Activated naive CD8-positive, alpha-beta T cell treated with anti-CD3 and anti-CD28 coated beads, Interleukin-2, amount 50 U/mL, for 24 hours (primary cell): ENCODE data around the gene RAP1A.
A peak's percentile ranks its signal among the peaks of the same experiment; 100 is the strongest.
"Not testable (repeated sequence)": the region's sequence is repeated elsewhere in the genome, so short reads cannot be mapped to it uniquely, and the experiment has no call there.

Experiments
- ATAC-seq: fragments of 150-1000 bp; cut with Tn5 transposase; one replicate; pipeline ENCODE4 v1.10.0; 2021
- DNase-seq: peaks from one replicate; pipeline ENCODE4 v3.0.0; 2021
- H3K27ac Mint-ChIP-seq: one replicate; pipeline ENCODE4 v1.8.0; 2021; ENCODE audit warnings: mild to moderate bottlenecking, mixed read lengths
- H3K27me3 Mint-ChIP-seq: one replicate; pipeline ENCODE4 v1.8.0; 2021; ENCODE audit warnings: mixed read lengths
- H3K36me3 Mint-ChIP-seq: one replicate; pipeline ENCODE4 v1.8.0; 2021; ENCODE audit warnings: low read depth, mixed read lengths
- H3K4me1 Mint-ChIP-seq: one replicate; pipeline ENCODE4 v1.8.0; 2021; ENCODE audit warnings: mixed read lengths
- H3K4me3 Mint-ChIP-seq: one replicate; pipeline ENCODE4 v1.8.0; 2021; ENCODE audit warnings: mild to moderate bottlenecking, moderate library complexity, mixed read lengths
- H3K9me3 Mint-ChIP-seq: one replicate; pipeline ENCODE4 v1.8.0; 2021; ENCODE audit warnings: mixed read lengths

Gene RAP1A

GRCh38 chr1:111654839-111655238 lies 35.2 kb downstream of the RAP1A start:
- Mint-ChIP-seq H3K4me3 (no peak overlapping the region), H3K27ac (peak overlapping the region; percentile 82), H3K4me1 (peaks cover 57% of the 10 kb centered on the region), H3K27me3 (no peaks in the 10 kb centered on the region), H3K9me3 (no peaks in the 10 kb centered on the region), H3K36me3 (peaks cover 24% of the 10 kb centered on the region)
- DNase-seq (no peak), ATAC-seq (peak; percentile 43)

GRCh38 chr1:111656086-111657017 lies 36.8 kb downstream of the RAP1A start:
- no peak overlapping the region for H3K4me3 Mint-ChIP-seq

GRCh38 chr1:111658622-111659021 lies 39.0 kb downstream of the RAP1A start:
- ATAC-seq, result no peak
- Mint-ChIP-seq H3K36me3 (peaks cover 22% of the 10 kb centered on the region), H3K4me1 (peaks cover 55% of the 10 kb centered on the region), H3K9me3 (no peaks in the 10 kb centered on the region), H3K27ac (no peak overlapping the region), H3K4me3 (no peak overlapping the region), H3K27me3 (no peaks in the 10 kb centered on the region)
- no peak for DNase-seq

More at GRCh38 chr1:111656086-111657017, 36.8 kb downstream of the RAP1A start:
- ATAC-seq (no peak), DNase-seq (peak; percentile 10)
- Mint-ChIP-seq H3K4me1 (peaks cover 50% of the 10 kb centered on the region), H3K36me3 (peaks cover 17% of the 10 kb centered on the region), H3K9me3 (no peaks in the 10 kb centered on the region), H3K27ac (peak overlapping the region; percentile 7), H3K27me3 (no peaks in the 10 kb centered on the region)

- no peak for DNase-seq
Observed at GRCh38 chr1:111660204-111661150, 40.9 kb downstream of the RAP1A start.

GRCh38 chr1:111664652-111665051 lies 45.1 kb downstream of the RAP1A start:
- ATAC-seq (peak; percentile 24), DNase-seq (no peak)
- no peaks in the 10 kb centered on the region for H3K9me3 Mint-ChIP-seq
- peaks cover 24% of the 10 kb centered on the region for H3K36me3 Mint-ChIP-seq
- H3K27ac Mint-ChIP-seq, result peak overlapping the region; percentile 14
- H3K4me3 Mint-ChIP-seq, result no peak overlapping the region
- peaks cover 56% of the 10 kb centered on the region for H3K4me1 Mint-ChIP-seq
- H3K27me3 Mint-ChIP-seq, result no peaks in the 10 kb centered on the region

More at GRCh38 chr1:111660204-111661150, 40.9 kb downstream of the RAP1A start:
- Mint-ChIP-seq H3K27ac (no peak overlapping the region), H3K27me3 (no peaks in the 10 kb centered on the region), H3K4me1 (peaks cover 56% of the 10 kb centered on the region), H3K36me3 (peaks cover 15% of the 10 kb centered on the region), H3K9me3 (no peaks in the 10 kb centered on the region), H3K4me3 (no peak overlapping the region)
- peak; percentile 52 for ATAC-seq

GRCh38 chr1:111665497-111665896 lies 45.9 kb downstream of the RAP1A start:
- Mint-ChIP-seq H3K4me3 (no peak overlapping the region), H3K27me3 (no peaks in the 10 kb centered on the region), H3K4me1 (peaks cover 65% of the 10 kb centered on the region)

GRCh38 chr1:111666828-111667227 lies 47.2 kb downstream of the RAP1A start:
- Mint-ChIP-seq H3K27ac (peak overlapping the region; percentile 24), H3K4me1 (peaks cover 74% of the 10 kb centered on the region), H3K9me3 (no peaks in the 10 kb centered on the region), H3K4me3 (no peak overlapping the region), H3K36me3 (peaks cover 30% of the 10 kb centered on the region), H3K27me3 (no peaks in the 10 kb centered on the region)
- DNase-seq, result no peak
- ATAC-seq, result no peak

More at GRCh38 chr1:111665497-111665896, 45.9 kb downstream of the RAP1A start:
- Mint-ChIP-seq H3K27ac (no peak overlapping the region), H3K9me3 (no peaks in the 10 kb centered on the region), H3K36me3 (peaks cover 30% of the 10 kb centered on the region)
- ATAC-seq, result no peak
- DNase-seq, result no peak

- H3K27me3 Mint-ChIP-seq, result no peaks in the 10 kb centered on the region
- ATAC-seq, result no peak
- H3K4me3 Mint-ChIP-seq, result no peak overlapping the region
- peaks cover 40% of the 10 kb centered on the region for H3K36me3 Mint-ChIP-seq
- no peak for DNase-seq
- peaks cover 5% of the 10 kb centered on the region for H3K9me3 Mint-ChIP-seq
- H3K27ac Mint-ChIP-seq, result peak overlapping the region; percentile 32
- peaks cover 71% of the 10 kb centered on the region for H3K4me1 Mint-ChIP-seq
Observed at GRCh38 chr1:111669268-111669667, 49.7 kb downstream of the RAP1A start.

GRCh38 chr1:111671852-111672251 lies 52.3 kb downstream of the RAP1A start:
- no peak for DNase-seq
- H3K27me3 Mint-ChIP-seq, result no peaks in the 10 kb centered on the region
- peaks cover 60% of the 10 kb centered on the region for H3K4me1 Mint-ChIP-seq
- H3K4me3 Mint-ChIP-seq, result no peak overlapping the region
- peaks cover 17% of the 10 kb centered on the region for H3K9me3 Mint-ChIP-seq
- peaks cover 54% of the 10 kb centered on the region for H3K36me3 Mint-ChIP-seq
- ATAC-seq, result no peak
- no peak overlapping the region for H3K27ac Mint-ChIP-seq

- Mint-ChIP-seq H3K36me3 (peaks cover 56% of the 10 kb centered on the region), H3K9me3 (peaks cover 17% of the 10 kb centered on the region)
Observed at GRCh38 chr1:111672331-111672730, 52.7 kb downstream of the RAP1A start.

GRCh38 chr1:111677604-111678003 lies 58.0 kb downstream of the RAP1A start:
- Mint-ChIP-seq H3K27ac (no peak overlapping the region), H3K36me3 (peaks cover 84% of the 10 kb centered on the region), H3K4me1 (peaks cover 37% of the 10 kb centered on the region), H3K9me3 (peaks cover 33% of the 10 kb centered on the region), H3K27me3 (no peaks in the 10 kb centered on the region), H3K4me3 (no peak overlapping the region)
- no peak for ATAC-seq
- DNase-seq, result no peak

More at GRCh38 chr1:111672331-111672730, 52.7 kb downstream of the RAP1A start:
- no peak overlapping the region for H3K4me3 Mint-ChIP-seq
- ATAC-seq, result no peak
- DNase-seq, result no peak
- H3K4me1 Mint-ChIP-seq, result peaks cover 60% of the 10 kb centered on the region
- peak overlapping the region; percentile 50 for H3K27ac Mint-ChIP-seq
- no peaks in the 10 kb centered on the region for H3K27me3 Mint-ChIP-seq

GRCh38 chr1:111679541-111679940 lies 60.0 kb downstream of the RAP1A start:
- ATAC-seq, result no peak
- DNase-seq, result no peak
- no peaks in the 10 kb centered on the region for H3K27me3 Mint-ChIP-seq
- H3K4me3 Mint-ChIP-seq, result no peak overlapping the region
- H3K36me3 Mint-ChIP-seq, result peaks cover 84% of the 10 kb centered on the region
- peaks cover 43% of the 10 kb centered on the region for H3K4me1 Mint-ChIP-seq
- H3K9me3 Mint-ChIP-seq, result peaks cover 42% of the 10 kb centered on the region
- no peak overlapping the region for H3K27ac Mint-ChIP-seq

GRCh38 chr1:111680212-111680800 lies 60.7 kb downstream of the RAP1A start:
- H3K4me1 Mint-ChIP-seq, result peaks cover 46% of the 10 kb centered on the region
- not testable (repeated sequence) for ATAC-seq, H3K4me3 Mint-ChIP-seq, DNase-seq, H3K27me3 Mint-ChIP-seq
- peaks cover 84% of the 10 kb centered on the region for H3K36me3 Mint-ChIP-seq
- peak overlapping the region; percentile 44 for H3K27ac Mint-ChIP-seq
- peaks cover 45% of the 10 kb centered on the region for H3K9me3 Mint-ChIP-seq
